Smooth muscle cell (in vitro differentiated cells): Measurements from ENCODE around the gene SNTA1. TPM values are rescaled to one million over a fixed set of nuclear protein-coding genes. Genes with fewer than 3 reads are reported as not detected.

Experiments
- DNase-seq: peaks from one replicate; lab custom pipeline; 2025; ENCODE audit not compliant: unreplicated experiment; lab: John Stamatoyannopoulos, UW
- H2AFZ ChIP-seq: fragments of 200-600 bp; sonication (generic); 2 replicates; pipeline ENCODE4 v1.6.0; 2016; ENCODE audit warnings: antibody characterized with exemption, low read depth, mild to moderate bottlenecking
- H3F3A ChIP-seq: fragments of 200-600 bp; sonication (generic); 2 replicates; pipeline ENCODE4 v1.6.0; 2017; ENCODE audit warnings: antibody characterized with exemption, low read depth
- H3K27ac ChIP-seq: fragments of 200-600 bp; sonication (generic); 2 replicates; pipeline ENCODE4 v1.5.1; 2016; ENCODE audit warnings: low read depth, mild to moderate bottlenecking
- H3K27me3 ChIP-seq: fragments of 200-600 bp; sonication (generic); 2 replicates; pipeline ENCODE4 v1.6.1; 2016; ENCODE audit warnings: low read depth, mild to moderate bottlenecking
- H3K36me3 ChIP-seq: fragments of 200-600 bp; sonication (generic); 2 replicates; pipeline ENCODE4 v1.5.1; 2016; ENCODE audit warnings: low read depth
- H3K4me1 ChIP-seq: fragments of 200-600 bp; sonication (generic); 2 replicates; pipeline ENCODE4 v1.5.1; 2016; ENCODE audit warnings: low read depth
- H3K4me2 ChIP-seq: fragments of 200-600 bp; sonication (generic); 2 replicates; pipeline ENCODE4 v1.6.0; 2016; ENCODE audit warnings: mild to moderate bottlenecking
- H3K4me3 ChIP-seq: fragments of 200-600 bp; sonication (generic); 2 replicates; pipeline ENCODE4 v1.5.1; 2016; ENCODE audit warnings: mild to moderate bottlenecking
- H3K79me2 ChIP-seq: fragments of 200-600 bp; sonication (generic); 2 replicates; pipeline ENCODE4 v1.6.0; 2016; ENCODE audit warnings: low read depth, mild to moderate bottlenecking
- H3K9ac ChIP-seq: fragments of 200-600 bp; sonication (generic); 2 replicates; pipeline ENCODE4 v1.6.0; 2016; ENCODE audit warnings: low read depth
- H3K9me3 ChIP-seq: fragments of 200-600 bp; sonication (generic); replicated peaks from 2 replicates; pipeline ENCODE4 v1.5.1; 2016; ENCODE audit warnings: low read depth
- H4K20me1 ChIP-seq: fragments of 200-600 bp; sonication (generic); 2 replicates; pipeline ENCODE4 v1.6.0; 2016; ENCODE audit warnings: low read depth
- CTCF ChIP-seq: fragments of 200-600 bp; sonication (generic); IDR thresholded peaks from 2 replicates; pipeline ENCODE4 v1.5.1; 2017; ENCODE audit warnings: borderline replicate concordance, mild to moderate bottlenecking, antibody characterized with exemption; ENCODE audit not compliant: insufficient read depth, poor library complexity, severe bottlenecking
- WGBS: methylation state at CpG from one replicate; pipeline ENCODE4 v1.1.7; 2016; ENCODE audit warnings: low lambda C conversion rate; 5-methylcytosine and 5-hydroxymethylcytosine counted together
- polyA plus RNA-seq: library from polyadenylated mRNA; unstranded; fragments of >200 nt; fragmentation: Nextera tagmentation; extraction: Ambion mirVana; gene quantifications from 2 replicates; pipeline ENCODE4 v1.2.1, GENCODE V29; 2016
- total RNA-seq: library from RNA; depleted of rRNA; stranded (reverse); fragments of >200 nt; gene quantifications from 2 replicates; pipeline ENCODE4 v1.2.3, GENCODE V29; 2014

Gene SNTA1
- total and polyA plus RNA-seq, 2 experiments from 2014 or later: 39.2 to 58.2 TPM

DNA sequence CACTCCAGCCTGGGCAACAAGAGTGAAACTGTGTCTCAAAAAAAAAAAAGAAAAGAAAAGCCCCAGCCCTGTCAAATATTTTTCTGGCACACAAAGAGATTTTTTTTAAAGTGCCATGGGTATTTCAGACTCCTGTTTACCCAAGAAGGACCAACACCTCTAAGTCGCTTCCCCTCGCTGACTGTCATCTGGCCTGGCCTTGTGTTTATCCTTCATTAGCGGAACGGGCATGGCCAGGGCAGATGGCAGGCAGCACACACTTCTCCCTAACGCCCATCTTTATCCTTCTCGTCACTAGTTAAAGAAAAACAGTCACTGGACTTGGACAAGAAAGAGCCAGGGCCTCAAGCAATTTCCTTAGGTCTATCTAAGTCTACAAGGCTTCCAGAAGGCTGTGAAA is 39.0 kb upstream of the SNTA1 start:
- no peaks in the 10 kb centered on the region for H3K27me3 ChIP-seq
- H3K4me1 ChIP-seq: no peaks in the 10 kb centered on the region
- no peak for DNase-seq
- H3F3A ChIP-seq: no peaks in the 10 kb centered on the region
- H3K9me3 ChIP-seq: no peaks in the 10 kb centered on the region
- no peak overlapping the region for H3K9ac ChIP-seq
- TF ChIP-seq CTCF: no peak
- H3K79me2 ChIP-seq: no peaks in the 10 kb centered on the region
- 67% methylated on average over 6 of the region's 6 CpGs for WGBS
- H3K36me3 ChIP-seq: no peaks in the 10 kb centered on the region
- H3K27ac ChIP-seq: no peak overlapping the region
- no peak overlapping the region for H3K4me3 ChIP-seq
- H4K20me1 ChIP-seq: no peaks in the 10 kb centered on the region
- H3K4me2 ChIP-seq: no peak overlapping the region
- H2AFZ ChIP-seq: no peak overlapping the region

DNA sequence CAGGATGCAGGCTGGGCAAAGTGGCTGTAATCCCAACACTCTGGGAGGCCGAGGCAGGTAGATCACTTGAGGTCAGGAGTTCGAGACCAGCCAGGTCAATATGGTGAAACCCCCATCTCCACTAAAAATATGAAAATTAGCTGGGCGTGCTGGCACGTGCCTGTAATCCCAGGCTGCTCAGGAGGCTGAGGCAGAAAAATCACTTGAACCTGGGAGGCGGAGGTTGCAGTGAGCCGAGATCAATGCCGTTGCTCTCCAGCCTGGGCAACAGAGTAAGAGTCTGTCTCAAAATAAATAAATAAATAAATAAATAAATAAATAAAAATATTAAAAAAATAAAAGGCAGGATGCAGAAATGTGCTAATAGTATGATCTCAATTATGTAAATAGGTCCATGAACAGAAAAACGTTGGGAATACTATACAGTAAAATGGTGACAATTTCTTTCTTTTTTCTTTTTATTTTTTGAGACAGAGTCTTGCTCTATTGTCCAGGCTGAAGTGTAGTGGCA is 37.9 kb upstream of the SNTA1 start:
- Histone ChIP-seq H3K36me3 (no peaks in the 10 kb centered on the region), H3K79me2 (no peaks in the 10 kb centered on the region), H3K9ac (no peak overlapping the region), H3F3A (no peaks in the 10 kb centered on the region), H3K27me3 (no peaks in the 10 kb centered on the region), H3K4me1 (no peaks in the 10 kb centered on the region), H3K27ac (no peak overlapping the region), H3K9me3 (no peaks in the 10 kb centered on the region), H2AFZ (no peak overlapping the region), H3K4me2 (no peak overlapping the region), H4K20me1 (no peaks in the 10 kb centered on the region), H3K4me3 (no peak overlapping the region)
- no peak for DNase-seq
- WGBS: 91% methylated on average over 8 of the region's 8 CpGs
- no peak for TF ChIP-seq CTCF

DNA sequence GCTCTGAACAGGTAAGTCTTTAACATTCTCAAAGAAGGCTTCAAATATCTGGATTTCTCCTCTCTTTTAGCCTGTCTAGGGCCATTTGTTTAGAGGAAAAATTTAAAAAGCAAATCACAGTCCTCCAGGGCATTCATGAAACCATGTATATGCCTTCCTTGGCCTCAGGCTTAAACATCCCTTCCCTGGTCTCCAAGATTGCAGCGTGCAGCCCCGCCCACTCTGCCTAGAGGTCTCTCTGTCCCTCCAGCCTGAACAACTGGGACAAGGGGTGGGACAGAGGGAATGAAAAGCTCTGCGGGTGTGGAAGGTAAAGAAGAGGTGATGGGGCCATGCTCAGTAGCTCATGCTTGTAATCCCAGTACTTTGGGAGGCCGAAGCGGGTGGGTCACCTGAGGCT is 36.5 kb upstream of the SNTA1 start:
- no peaks in the 10 kb centered on the region for H3K4me1 ChIP-seq
- WGBS: 89% methylated on average over 5 of the region's 5 CpGs

More for the DNA sequence above, 36.5 kb upstream of the SNTA1 start:
- Histone ChIP-seq H3K4me3 (no peak overlapping the region), H2AFZ (no peak overlapping the region), H3K27ac (no peak overlapping the region), H4K20me1 (no peaks in the 10 kb centered on the region), H3K79me2 (no peaks in the 10 kb centered on the region), H3K9me3 (no peaks in the 10 kb centered on the region), H3F3A (no peaks in the 10 kb centered on the region), H3K36me3 (no peaks in the 10 kb centered on the region), H3K4me2 (no peak overlapping the region), H3K27me3 (peaks cover 5% of the 10 kb centered on the region), H3K9ac (no peak overlapping the region)
- TF ChIP-seq CTCF: no peak
- no peak for DNase-seq
